IPS DF 4.7 (cell line): Measurements from ENCODE around the gene ATP8B4.
"Not testable (repeated sequence)": the region's sequence is repeated elsewhere in the genome, so short reads cannot be mapped to it uniquely, and the experiment has no call there.

ENCODE experiments used
- DNase-seq: peaks from one replicate; pipeline ENCODE4 v3.0.0-alpha.2; 2013; ENCODE audit warnings: low spot score; ENCODE audit errors: extremely low read depth

ATP8B4 gene, protein sequence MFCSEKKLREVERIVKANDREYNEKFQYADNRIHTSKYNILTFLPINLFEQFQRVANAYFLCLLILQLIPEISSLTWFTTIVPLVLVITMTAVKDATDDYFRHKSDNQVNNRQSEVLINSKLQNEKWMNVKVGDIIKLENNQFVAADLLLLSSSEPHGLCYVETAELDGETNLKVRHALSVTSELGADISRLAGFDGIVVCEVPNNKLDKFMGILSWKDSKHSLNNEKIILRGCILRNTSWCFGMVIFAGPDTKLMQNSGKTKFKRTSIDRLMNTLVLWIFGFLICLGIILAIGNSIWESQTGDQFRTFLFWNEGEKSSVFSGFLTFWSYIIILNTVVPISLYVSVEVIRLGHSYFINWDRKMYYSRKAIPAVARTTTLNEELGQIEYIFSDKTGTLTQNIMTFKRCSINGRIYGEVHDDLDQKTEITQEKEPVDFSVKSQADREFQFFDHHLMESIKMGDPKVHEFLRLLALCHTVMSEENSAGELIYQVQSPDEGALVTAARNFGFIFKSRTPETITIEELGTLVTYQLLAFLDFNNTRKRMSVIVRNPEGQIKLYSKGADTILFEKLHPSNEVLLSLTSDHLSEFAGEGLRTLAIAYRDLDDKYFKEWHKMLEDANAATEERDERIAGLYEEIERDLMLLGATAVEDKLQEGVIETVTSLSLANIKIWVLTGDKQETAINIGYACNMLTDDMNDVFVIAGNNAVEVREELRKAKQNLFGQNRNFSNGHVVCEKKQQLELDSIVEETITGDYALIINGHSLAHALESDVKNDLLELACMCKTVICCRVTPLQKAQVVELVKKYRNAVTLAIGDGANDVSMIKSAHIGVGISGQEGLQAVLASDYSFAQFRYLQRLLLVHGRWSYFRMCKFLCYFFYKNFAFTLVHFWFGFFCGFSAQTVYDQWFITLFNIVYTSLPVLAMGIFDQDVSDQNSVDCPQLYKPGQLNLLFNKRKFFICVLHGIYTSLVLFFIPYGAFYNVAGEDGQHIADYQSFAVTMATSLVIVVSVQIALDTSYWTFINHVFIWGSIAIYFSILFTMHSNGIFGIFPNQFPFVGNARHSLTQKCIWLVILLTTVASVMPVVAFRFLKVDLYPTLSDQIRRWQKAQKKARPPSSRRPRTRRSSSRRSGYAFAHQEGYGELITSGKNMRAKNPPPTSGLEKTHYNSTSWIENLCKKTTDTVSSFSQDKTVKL

DNA sequence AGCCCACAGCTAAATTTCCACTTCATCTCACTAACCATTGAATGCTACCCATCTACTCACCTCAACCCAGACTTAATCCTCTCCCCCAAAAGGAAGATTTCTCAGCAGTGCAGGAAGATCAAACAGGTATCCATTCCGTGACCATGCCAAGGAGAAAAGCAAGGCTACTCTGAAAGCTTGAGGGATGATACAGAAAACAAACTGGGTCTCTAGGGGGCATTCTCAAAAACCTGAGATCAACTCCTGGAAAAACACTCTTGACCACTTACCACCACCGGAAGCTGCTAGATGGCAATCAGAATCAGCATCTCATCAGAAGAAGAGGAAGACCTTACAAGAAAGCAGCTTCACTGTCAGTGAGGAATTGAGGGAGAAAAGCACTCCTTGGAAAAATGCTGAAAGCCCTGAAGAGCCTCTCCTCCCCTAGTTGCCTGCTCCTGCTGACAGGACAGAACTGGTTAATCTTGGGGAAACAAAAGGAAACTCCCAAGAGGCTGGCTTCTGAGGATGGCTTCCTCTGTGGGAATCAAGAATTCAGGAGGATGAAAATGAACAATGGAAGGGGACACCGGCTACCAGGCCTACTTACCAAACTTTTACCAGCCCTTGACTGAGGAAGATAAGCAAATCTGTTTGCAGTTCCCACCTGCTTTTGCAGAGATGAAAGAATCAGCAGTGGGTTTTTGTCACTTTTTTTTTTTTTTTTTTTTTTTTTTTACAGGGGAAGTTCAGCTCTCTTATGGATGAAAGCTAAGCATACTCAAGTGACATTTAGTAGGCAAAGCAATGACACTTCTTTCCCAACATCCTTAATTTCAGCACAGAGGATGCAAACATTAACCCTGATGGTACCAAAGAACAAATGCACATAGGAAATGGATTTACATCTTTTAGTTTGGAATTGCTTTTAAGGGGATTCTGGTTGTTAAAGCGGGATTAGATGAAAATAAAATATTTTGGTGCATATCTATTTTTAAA is at the start of gene ATP8B4:
TSS of gene ATP8B4 (minus strand) at position 171 of the 978 bp plus-strand sequence. CDS start 12,267 bp downstream, outside the sequence.
- DNase-seq, result no peak

DNA sequence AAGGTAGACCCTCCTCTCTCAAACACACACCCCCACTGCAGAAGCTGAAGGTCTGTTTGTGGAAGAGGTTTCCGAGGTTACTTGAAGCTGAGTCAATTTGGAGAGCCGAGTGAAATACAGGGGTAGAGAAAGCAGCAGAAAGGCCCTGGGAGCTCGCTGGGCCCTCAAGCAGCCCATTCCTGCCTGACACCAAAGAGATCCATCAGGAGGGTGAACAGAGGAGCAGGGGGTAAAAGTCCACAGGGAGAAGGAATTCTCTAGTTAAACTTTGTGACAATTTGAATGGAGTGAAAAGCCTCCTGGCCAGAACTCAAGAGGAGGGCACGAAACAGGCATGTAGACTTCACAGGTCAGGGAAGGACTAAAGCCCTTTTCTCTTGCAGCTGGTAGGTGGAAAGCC is 49.3 kb upstream of the ATP8B4 start:
- no peak for DNase-seq

DNA sequence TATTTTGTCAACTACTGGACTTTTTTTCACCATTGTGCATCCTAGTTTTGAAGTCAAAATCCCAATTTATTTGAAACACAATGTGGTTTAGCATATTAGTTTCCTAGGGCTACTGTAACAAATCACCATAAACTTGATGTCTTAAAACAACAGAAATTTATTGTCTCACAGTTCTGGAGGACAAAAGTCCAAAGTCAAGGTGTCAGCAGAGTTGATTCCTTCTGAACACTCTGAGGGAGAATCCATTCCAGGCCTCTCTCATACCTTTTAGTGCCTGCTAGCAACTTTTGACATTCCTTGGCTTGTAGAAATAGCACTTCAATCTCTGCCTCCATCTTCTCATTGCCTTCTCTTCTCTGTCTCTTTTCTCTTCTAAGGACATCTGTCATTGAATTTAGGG is 48.1 kb upstream of the ATP8B4 start:
- DNase-seq, result no peak

DNA sequence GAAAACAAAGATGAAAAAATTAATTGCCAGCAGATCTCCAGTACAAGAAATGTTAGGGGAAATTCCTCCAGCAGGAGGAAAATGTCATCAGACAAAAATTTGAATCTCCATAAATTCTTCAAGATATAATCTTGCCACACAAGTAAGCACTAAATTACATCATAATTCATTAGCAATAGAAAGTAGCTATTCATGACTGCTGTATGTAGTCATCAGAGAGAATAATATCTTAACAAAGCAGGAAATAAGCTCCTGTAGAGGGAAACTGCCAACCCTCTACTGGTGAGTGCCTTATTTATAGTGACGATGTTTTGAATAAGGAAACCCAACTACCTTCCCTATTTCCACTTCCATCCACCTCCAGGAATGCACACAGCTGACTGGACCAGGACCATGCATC is 47.2 kb upstream of the ATP8B4 start:
- DNase-seq, result no peak

DNA sequence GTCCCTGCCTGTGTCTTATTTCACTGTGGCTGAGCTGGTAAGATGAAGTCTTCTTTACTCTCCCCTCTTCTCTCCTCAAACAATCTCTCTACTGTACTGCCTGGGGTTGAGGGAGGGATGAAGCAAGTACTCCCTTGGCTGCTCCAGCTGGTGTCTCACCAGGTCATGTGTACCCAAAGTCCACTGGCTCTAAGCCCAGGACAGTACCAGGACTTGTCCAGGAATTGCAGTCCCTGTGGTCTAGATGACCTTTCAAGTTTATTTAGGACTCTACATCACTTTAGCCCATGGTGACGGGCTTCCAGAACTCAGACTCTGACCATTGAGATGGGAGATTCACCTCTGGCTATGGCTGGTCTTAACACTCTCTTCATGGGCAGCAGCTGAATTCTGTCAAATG is 45.4 kb upstream of the ATP8B4 start:
- DNase-seq, result no peak

DNA sequence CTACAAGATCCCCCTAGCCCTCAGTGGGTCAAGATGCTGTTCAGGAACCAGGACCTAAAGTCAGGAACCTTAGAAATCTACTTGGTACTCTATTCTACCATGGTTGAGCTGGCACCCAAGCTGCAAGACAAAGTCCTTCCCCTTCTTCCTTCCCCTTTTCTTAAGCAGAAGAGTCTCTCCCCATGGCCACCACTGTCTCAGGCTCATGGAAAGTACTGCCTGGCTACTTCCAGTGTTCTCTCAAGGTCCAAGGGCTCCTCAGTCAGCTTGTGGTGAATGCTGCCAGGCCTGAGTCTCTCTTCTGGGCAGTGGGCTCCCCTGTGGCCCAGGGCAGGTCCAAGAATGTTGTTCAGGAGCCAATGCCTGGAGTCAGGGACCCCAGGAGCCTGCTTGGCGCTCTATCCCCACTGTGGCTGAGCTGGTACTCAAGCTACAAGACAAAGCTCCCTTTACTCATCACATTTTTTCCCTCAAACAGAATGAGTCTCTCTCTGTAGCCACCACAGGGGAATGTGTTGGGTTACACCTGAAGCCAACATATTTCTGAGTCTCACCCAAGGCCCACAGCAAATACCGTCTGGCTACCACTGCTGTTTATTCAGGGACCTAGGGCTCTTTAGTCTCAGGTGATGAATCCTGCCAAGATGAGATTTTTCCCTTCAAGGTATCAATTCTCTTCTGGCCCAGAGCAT is 44.8 kb upstream of the ATP8B4 start:
- no peak for DNase-seq

DNA sequence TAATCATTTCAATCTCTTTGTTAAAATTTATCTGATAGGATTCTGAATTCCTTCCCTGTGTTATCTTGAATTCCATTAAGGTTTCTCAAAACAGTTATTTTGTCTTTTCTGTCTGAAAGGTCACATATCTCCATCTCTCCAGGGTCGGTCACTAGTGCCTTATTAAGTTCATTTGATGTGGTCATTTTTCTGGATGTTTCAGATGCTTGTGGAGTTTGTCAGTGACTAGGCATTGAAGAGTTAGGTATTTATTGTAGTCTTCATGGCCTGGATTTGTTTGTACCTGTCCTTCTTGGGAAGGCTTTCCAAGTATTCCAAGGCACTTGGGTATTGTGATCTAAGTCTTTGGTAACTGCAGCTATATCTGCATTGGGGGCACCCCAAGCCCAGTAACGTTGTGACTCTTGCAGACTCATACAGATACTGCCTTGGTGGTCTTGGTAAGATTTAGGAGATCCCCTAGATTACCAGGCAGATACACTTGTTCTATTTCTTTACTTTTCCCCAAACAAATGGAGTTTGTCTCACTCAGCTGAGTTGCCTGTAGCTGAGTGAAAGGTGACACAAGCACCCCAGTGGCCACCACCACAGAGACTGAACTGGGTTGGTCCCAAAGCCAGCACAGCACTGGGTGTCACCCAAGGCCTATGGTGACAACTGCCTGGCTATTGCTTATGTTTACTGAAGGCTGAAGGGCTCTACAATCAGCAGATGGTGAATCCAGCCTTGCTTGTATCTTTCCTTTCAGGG is 44.1 kb upstream of the ATP8B4 start:
- DNase-seq, result no peak

DNA sequence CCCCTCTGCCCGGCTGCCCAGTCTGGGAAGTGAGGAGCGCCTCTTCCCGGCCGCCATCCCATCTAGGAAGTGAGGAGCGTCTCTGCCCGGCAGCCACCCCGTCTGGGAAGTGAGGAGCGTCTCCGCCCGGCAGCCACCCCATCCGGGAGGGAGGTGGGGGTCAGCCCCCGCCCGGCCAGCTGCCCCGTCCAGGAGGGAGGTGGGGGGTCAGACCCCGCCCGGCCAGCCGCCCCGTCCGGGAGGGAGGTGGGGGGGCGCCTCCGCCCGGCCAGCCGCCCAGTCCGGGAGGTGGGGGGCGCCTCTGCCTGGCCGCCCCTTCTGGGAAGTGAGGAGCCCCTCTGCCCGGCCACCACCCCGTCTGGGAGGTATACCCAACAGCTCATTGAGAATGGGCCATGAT is 39.2 kb upstream of the ATP8B4 start:
- DNase-seq, result not testable (repeated sequence)

DNA sequence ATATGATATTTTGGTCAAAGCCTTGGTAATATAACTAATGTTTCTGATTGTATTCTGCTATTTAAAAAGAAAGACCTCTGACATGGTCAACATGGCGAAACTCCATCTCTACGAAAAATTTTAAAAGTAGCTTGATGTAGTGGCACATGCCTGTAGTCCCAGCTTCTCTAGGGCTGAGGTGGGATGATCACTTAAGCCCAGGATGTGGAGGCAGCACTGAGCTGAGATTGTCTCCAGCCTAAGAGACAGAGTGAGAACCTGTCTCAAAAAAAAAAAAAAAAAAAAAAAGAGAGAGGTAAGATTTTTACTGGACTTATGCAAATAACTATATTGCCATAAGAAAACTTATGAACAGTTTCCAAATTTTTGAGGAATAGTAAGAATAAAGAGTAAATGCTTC is 32.4 kb upstream of the ATP8B4 start:
- no peak for DNase-seq

DNA sequence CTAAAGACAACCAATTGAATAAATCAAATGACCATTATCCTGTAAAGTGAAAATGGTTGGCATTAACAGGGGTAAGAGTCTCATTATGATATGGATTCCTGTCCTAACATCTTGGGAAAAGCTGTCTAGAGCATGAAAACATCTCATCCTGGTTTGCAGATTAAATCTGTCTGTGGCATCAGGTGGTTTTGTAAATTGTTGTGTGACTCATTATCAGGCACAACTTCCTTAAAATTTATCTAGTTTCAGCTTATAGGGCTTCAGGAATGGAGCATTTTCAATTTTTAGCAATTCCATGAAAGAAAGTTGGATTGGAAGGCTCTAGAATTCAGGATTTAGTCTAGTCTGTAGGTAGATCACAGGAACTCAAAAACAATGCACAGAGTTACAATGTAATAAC is 31.8 kb upstream of the ATP8B4 start:
- no peak for DNase-seq

DNA sequence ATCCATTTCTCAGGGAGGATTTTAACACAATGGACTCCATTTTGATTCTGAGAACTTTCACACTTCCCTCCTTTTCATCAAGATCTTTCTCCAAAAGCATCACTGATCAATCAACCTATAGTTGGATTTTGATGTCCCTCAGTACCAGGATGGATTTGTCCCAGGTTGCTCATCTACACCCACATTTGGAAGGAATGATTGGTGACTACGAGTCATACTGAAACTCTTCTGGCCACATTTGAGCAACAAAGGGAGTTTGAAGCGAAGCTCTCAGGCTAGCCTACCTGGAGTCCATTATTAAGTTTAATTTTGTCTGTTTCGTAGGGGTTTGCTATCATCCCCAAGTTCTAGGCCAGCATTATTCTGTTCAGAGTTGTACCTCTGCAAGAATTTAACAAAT is 31.3 kb upstream of the ATP8B4 start:
- no peak for DNase-seq

DNA sequence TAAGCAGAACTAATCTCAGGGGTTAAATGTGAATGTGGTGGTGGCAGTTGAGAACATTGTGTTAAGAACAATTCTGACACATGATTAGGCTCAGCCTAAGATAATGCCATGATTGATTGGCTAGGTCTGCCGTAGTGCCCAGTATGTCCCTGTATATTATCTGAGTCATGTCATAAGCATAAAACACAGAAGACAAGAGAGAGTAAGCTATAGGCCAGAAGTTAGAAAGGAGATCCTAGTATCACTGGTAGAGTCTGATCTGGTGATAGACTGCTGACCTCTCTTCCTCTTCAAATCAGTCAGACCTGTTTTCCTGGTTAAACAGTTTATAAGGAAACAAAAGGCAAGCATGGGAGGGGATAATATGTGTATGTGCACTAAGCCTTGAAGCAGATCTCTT is 30.1 kb upstream of the ATP8B4 start:
- no peak for DNase-seq

DNA sequence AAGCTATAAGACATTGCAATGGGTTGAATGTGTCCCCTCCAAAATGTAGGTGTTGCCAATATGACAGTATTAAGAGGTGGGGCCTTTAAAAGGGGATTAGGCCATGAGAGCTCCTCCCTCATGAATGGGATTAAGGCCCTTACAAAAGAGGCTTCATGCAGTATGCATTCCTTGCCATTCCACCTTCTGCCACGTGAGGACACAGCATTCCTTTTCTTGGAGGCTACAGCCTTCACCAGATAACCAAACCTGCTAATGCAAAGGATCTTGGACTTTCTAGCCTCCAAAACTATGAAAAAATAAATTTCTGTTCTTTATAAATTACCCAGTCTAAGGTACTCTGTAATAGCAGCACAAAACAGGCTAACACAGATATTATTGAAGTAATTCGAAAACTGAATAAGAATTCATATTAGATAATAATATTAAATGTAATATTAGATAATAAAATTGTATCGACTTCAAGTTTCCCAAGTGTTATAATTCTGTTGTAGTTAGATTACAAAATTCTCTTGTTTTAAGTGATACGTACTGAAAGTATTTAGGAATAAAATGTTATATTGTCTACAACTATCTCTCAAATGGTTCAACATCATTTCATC is 29.4 kb upstream of the ATP8B4 start:
- DNase-seq, result peak; percentile 49

DNA sequence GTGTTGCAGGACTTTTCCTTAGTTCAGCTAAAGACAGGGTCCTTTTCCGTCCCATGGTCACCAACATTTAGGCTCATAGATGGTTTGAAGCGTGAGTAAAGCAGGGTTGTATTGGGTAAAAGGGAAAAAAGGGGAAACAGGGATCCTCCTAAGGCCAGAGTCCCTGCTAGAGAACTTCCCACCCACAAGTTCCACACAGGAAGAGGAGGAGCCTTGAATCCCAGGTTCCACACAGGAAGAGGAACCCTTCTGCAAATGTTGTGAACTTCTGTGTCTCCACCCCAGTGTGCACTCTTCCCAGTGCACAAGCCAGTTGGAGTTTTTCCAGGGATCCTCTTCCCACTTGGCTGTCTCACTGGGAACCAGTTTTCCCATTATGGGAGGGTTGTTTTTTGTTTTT is 27.6 kb upstream of the ATP8B4 start:
- no peak for DNase-seq

DNA sequence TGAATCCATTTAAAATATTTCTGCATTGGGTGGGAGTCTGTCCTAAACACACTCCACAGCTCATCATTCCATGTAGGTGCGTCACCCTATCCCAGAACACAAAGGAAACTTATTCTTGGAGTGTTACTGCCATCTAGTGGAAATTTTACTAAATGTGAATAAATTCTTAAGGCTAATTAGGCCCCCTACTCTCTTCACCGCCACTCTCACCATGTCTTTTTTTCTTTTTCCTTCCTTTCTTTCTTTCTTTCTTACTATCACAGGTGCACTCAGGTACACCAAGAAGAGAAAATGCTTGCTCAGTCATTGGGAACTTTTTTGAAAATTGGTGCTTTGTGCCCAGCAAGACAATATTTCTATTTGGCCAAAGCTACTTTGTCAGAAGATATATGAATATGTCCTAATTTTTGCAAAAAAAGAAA is 26.4 kb upstream of the ATP8B4 start:
- peak; percentile 38 for DNase-seq

DNA sequence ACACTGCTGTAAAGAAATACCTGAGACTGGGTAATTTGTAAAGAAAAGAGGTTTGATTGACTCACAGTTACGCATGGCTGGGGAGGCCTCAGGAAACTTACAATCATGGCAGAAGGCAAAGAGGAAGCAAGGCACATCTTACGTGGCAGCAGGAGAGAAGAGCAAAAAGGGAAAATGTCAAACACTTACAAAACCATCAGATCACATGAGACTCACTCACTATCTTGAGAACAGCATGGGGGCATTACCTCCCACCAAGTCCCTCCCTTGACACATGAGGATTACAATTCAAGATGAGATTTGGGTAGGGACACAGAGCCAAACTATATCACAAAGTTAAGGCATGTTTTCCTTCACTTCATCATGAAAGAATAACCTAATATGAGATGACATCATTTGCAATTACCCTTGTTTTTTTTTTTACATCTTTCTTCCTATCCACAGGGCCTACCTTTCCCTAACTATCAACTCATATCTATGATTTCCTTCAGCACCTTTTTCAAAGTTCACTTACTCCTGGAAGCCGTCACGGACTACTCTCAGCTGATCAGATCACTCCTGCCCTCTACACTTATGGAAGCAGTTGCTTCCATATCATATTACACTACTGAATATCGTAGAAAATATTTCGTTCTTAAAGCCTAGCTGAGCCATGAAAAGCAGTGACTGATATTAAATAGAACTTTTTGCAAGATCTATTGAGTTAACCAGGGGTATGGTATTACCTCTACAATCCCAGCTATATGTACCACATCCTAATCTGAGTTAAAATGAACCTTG is 25.5 kb upstream of the ATP8B4 start:
- DNase-seq, result no peak

DNA sequence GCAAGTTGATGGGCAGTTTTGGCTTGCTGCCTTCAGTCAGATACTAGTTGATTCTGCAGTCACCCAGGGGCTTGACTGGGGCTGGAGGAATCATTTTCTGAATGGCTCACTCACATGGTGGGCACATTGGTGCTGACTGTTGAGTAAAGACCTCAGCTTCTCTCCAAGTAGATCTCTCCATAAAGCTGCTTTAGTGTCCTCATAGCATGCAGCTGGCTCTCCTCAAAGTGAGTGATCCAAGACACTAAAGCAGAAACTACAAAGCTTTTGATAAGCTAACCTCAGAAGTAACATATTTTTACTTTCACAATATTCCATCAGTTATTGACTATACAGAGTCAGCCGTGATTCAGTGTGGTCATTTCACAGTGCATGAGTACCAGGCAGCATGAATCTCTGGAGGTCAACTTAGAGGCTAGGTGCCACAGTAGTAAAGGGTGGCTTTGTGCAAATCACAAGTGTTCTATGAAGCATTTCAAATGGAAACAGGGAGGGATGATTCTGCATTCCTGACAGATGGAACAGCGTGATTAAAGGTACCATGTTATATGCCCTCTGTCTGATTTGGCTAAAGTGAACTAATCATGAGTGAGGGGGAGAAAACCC is 24.3 kb upstream of the ATP8B4 start:
- no peak for DNase-seq

DNA sequence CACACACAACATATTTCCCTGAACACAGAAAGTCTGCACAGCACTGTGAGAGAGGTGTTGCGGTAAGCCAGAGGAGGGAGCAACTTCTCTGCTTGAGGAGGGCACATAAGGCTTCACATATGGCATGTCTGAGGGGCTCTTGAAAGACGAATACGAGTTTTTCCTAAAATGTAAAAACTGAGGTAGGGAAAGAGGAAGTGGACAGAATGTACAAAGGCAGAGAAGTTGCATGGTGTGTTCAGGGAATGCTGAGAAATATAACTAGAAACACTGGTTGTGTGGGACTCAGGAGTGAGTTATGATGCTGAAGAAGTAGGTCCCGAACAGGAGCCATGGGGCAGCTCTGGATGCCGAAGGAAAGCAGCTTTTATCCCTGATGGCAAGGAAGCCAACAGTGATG is 22.8 kb upstream of the ATP8B4 start:
- no peak for DNase-seq
